Panc1 (cell line): ENCODE results near the gene TMEM218. TPM values are rescaled to one million over a fixed set of nuclear protein-coding genes. Genes with fewer than 3 reads are reported as not detected.

Experiments
- ATAC-seq: fragments of 200-7000 bp; cut with Tn5 transposase; 2 replicates; pipeline ENCODE4 v1.9.1; 2020; ENCODE audit warnings: mild to moderate bottlenecking, moderate library complexity
- BruUV-seq: library from RNA; stranded (reverse); fragments of 400-500 nt; replicated peaks from 2 replicates; lab custom pipeline; 2021; lab: Mats Ljungman, UMichigan
- CTCF ChIA-PET: fragments of 300-600 bp; sonication (Branson Sonifier 250); formaldehyde crosslinking; loops from one replicate; lab custom pipeline; 2022; ENCODE audit warnings: antibody characterized with exemption; lab: Charles Lee
- POLR2A ChIA-PET: fragments of 300-600 bp; sonication (Branson Sonifier 250); formaldehyde crosslinking; loops from one replicate; lab custom pipeline; 2022; ENCODE audit warnings: antibody characterized with exemption; lab: Charles Lee
- DNase-seq: peaks from one replicate; pipeline ENCODE4 v3.0.0-alpha.2; 2010; ENCODE audit warnings: low read depth, low spot score
- H3K27ac ChIP-seq: 2 replicates; pipeline ENCODE4 v1.5.1; 2011; ENCODE audit warnings: mild to moderate bottlenecking, low read length, inconsistent platforms
- H3K27me3 ChIP-seq: fragments of 200-500 bp; sonication (Bioruptor generic); 2 replicates; pipeline ENCODE4 v1.6.0; 2014; ENCODE audit warnings: low read length, inconsistent platforms; ENCODE audit not compliant: control insufficient read depth, insufficient read depth
- H3K36me3 ChIP-seq: fragments of 200-500 bp; sonication (Bioruptor generic); 2 replicates; pipeline ENCODE4 v1.5.1; 2014; ENCODE audit warnings: inconsistent platforms, mild to moderate bottlenecking, low read length, moderate library complexity; ENCODE audit not compliant: control insufficient read depth, insufficient read depth
- H3K4me1 ChIP-seq: 2 replicates; pipeline ENCODE4 v1.5.1; 2011; ENCODE audit warnings: inconsistent platforms, mild to moderate bottlenecking, low read length, moderate library complexity; ENCODE audit not compliant: control insufficient read depth, insufficient read depth
- H3K4me3 ChIP-seq, 2 experiments: 2 replicates each; pipeline ENCODE4 v1.5.1; 2011 to 2012; ENCODE audit warnings: low read depth in 2 of 2, low read length in 2 of 2, mild to moderate bottlenecking in 2 of 2, inconsistent platforms in 1 of 2, moderate library complexity in 1 of 2
- H3K9me3 ChIP-seq: fragments of 200-500 bp; sonication (Bioruptor generic); 2 replicates; pipeline ENCODE4 v1.5.1; 2014; ENCODE audit warnings: low read depth, mild to moderate bottlenecking, inconsistent platforms, low read length, moderate library complexity; ENCODE audit not compliant: control insufficient read depth, insufficient read depth
- CTCF ChIP-seq: fragments of 450-650 bp; IDR thresholded peaks from 2 replicates; pipeline ENCODE4 v1.5.1; 2017; ENCODE audit warnings: mild to moderate bottlenecking
- POLR2AphosphoS5 ChIP-seq: IDR thresholded peaks from 2 replicates; pipeline ENCODE4 v1.6.1; 2012; ENCODE audit warnings: mild to moderate bottlenecking, low read depth, low read length, moderate library complexity
- REST ChIP-seq, 2 experiments: IDR thresholded peaks; 2 replicates each; pipeline ENCODE4 v1.6.1; 2011 to 2012; ENCODE audit warnings: low read depth in 2 of 2, control low read depth in 1 of 2, low read length in 1 of 2, mild to moderate bottlenecking in 1 of 2, moderate library complexity in 1 of 2; ENCODE audit not compliant: insufficient read depth in 1 of 2
- SIN3A ChIP-seq: IDR thresholded peaks from 2 replicates; pipeline ENCODE4 v1.6.1; 2012; ENCODE audit warnings: low read depth, mild to moderate bottlenecking, low read length, moderate library complexity, borderline replicate concordance; ENCODE audit not compliant: insufficient read depth
- TCF7L2 ChIP-seq: IDR thresholded peaks from 2 replicates; pipeline ENCODE4 v1.6.1; 2011; ENCODE audit warnings: mild to moderate bottlenecking, low read depth, low read length, inconsistent platforms
- in situ Hi-C: cut with HindIII; loops from 2 replicates; pipeline ENCODE4 v1.10.0; 2016; ENCODE audit warnings: low sequenced_read_pairs, low pct_unique_long_range_greater_than_20kb
- intact Hi-C: fragments of 100-400 bp; cut with micrococcal nuclease; formaldehyde crosslinking; loops from one replicate; pipeline ENCODE4 v1.10.0; 2022; ENCODE audit not compliant: unreplicated experiment
- total RNA-seq: library from RNA; stranded (reverse); gene quantifications from one replicate; pipeline ENCODE4 v1.2.1, GENCODE V29; 2021; ENCODE audit not compliant: unreplicated experiment

The TMEM218 gene
- total RNA-seq, 1 experiment from 2014 or later: 26.8 TPM

DNA sequence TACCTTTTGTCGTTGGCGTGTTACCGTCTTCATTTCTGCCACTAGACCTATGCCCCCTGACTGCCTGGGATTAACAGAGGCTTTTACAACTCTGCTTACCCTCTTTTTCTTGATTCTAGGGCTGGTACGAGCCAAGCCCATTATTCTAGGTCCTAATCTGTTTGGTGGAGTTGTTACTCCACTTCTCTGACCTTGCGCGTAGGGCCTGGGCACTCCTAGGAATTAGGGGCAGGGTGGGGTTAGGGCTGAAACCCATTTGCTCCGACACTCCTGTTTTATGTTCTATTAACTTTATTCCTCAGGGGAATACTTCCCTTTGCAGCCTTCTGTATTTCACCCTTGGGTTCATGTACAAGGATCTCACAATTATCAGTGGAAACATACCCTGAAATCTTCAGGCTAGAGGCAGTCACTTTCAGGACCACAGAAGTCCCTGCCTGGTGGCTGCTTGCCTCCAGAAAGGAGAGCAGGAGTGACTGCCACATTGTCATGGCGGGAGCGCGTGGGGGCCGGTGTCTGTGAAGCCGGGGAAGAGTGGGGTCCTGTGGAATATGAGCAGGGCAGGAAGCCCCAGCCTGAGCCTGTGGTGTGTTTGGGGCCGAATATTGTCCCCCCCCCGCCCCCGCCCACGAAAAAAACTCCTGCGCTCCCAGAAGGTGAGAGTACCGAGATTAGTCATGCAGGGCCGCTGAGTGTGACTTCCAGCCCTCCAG, 49.1 kb downstream of the TMEM218 start:
- Histone ChIP-seq H3K36me3 (no peaks in the 10 kb centered on the region), H3K9me3 (no peaks in the 10 kb centered on the region), H3K27me3 (peaks cover 41% of the 10 kb centered on the region), H3K27ac (no peak overlapping the region), H3K4me1 (no peaks in the 10 kb centered on the region), H3K4me3 (peak overlapping the region; percentile 51 to 66)
- TF ChIP-seq CTCF (no peak), SIN3A (no peak), REST (IDR thresholded peaks at IDR 0.05; ENCODE audit: insufficient read depth in 1 of 2, low read depth in 2 of 2, low read length in 1 of 2) (no peak), POLR2AphosphoS5 (no peak), TCF7L2 (no peak)
- ChIA-PET CTCF (no interaction called here), POLR2A (no interaction called here)
- in situ Hi-C loops (no loop called here), intact Hi-C loops (no loop called here)
- DNase-seq (no peak), ATAC-seq (peak; percentile 37)
- BruUV-seq: no TSS peak

DNA sequence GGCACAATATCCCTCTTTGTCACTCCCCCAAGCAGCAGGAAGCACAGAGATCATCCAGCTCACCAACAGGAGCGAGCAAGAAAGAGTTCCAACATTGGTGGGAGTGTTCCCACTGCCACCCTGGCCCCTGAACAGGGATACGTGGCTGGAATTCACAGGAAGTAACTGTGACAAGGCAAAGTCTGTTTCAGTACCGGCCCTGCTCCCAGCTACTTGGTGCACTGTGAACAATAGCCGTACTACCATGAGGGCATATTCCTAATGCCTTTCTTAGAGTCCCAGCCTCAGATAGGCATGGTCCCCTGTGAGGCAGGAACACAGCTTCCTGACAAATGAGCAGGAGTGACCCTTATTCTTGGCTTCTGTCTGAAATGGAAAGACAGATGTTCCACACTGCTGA, 50.1 kb downstream of the TMEM218 start:
- ChIA-PET CTCF (no interaction called here), POLR2A (no interaction called here)
- no peaks in the 10 kb centered on the region for H3K9me3 ChIP-seq
- ATAC-seq (no peak), DNase-seq (no peak)
- H3K36me3 ChIP-seq: no peaks in the 10 kb centered on the region
- H3K4me1 ChIP-seq: no peaks in the 10 kb centered on the region
- peaks cover 41% of the 10 kb centered on the region for H3K27me3 ChIP-seq
- H3K27ac ChIP-seq: no peak overlapping the region
- H3K4me3 ChIP-seq: no peak overlapping the region
- no TSS peak for BruUV-seq
- intact Hi-C loops: no loop called here
- in situ Hi-C loops: no loop called here
- TF ChIP-seq POLR2AphosphoS5: no peak
- TF ChIP-seq TCF7L2: no peak
- no peak for TF ChIP-seq SIN3A
- no peak for TF ChIP-seq CTCF
- no peak for TF ChIP-seq REST (IDR thresholded peaks at IDR 0.05; ENCODE audit: insufficient read depth in 1 of 2, low read depth in 2 of 2, low read length in 1 of 2)
